Duodenal mucosa (tissue), 2 donors: ENCODE data around the gene NDUFV1.
A peak's percentile ranks its signal among the peaks of the same experiment; 100 is the strongest.

ENCODE experiments used
- H3K27ac ChIP-seq: one replicate; pipeline ENCODE4 v1.7.0; 2013; ENCODE audit warnings: low read depth, low read length
- H3K27me3 ChIP-seq, 2 donors: one replicate each; pipeline ENCODE4 v1.7.0; 2013; ENCODE audit warnings: low read length in 2 of 2, control low read depth in 1 of 2; ENCODE audit not compliant: insufficient read depth in 2 of 2, control insufficient read depth in 1 of 2
- H3K36me3 ChIP-seq, 2 donors: one replicate each; pipeline ENCODE4 v1.7.0; 2013; ENCODE audit warnings: low read length in 2 of 2, control low read depth in 1 of 2; ENCODE audit not compliant: insufficient read depth in 2 of 2, control insufficient read depth in 1 of 2
- H3K4me1 ChIP-seq, 2 donors: one replicate each; pipeline ENCODE4 v1.7.0; 2013; ENCODE audit warnings: low read length in 2 of 2, control low read depth in 1 of 2; ENCODE audit not compliant: insufficient read depth in 2 of 2, control insufficient read depth in 1 of 2
- H3K4me3 ChIP-seq, 2 donors: one replicate each; pipeline ENCODE4 v1.7.0; 2013; ENCODE audit warnings: low read length in 2 of 2, low read depth in 1 of 2
- H3K9ac ChIP-seq, 2 donors: one replicate each; pipeline ENCODE4 v1.7.0; 2013; ENCODE audit warnings: low read length in 2 of 2, low read depth in 1 of 2
- H3K9me3 ChIP-seq, 2 donors: one replicate each; pipeline ENCODE4 v1.7.0; 2013; ENCODE audit warnings: low read length in 2 of 2, control low read depth in 1 of 2; ENCODE audit not compliant: control insufficient read depth in 1 of 2

The NDUFV1 gene

DNA sequence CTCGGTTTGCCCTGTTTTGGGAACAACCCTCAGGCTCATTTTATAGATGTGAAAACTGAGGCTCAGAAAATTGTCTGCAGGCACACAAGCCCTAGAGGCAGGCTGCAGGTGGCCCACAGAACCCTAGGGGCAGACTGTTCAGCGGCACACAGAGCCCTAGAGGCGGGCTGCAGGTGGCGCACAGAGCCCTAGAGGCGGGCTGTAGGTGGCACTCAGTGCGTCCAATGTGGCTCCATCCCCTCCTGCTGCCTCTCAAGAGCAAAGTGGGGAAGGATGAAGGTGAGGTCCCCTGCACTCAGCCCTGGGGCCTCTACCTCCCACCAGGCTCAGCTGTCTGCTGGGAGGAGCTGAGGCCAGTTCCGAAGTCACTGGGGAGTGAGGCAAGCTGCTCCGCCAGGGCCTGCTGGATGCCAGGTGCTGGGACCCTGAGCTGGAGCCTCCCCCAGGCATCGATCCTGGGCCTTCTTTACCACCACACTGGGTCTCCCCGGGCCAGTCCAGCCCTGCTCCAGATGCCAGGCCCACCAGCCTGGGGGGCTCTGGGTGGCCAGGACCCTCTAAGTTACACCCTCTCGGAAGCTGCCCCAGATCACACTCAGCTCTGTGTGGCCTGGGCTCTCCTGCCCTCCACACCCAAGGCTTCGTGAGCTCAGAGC is 41.5 kb downstream of the NDUFV1 start:
- Histone ChIP-seq H3K4me1 (peaks cover 36 to 53% of the 10 kb centered on the region in 2 donors), H3K27ac (no peak overlapping the region), H3K36me3 (peaks cover 0 to 3% of the 10 kb centered on the region in 2 donors), H3K4me3 (peak overlapping the region in 1 of 2 donors; percentile 1), H3K9ac (no peak overlapping the region), H3K27me3 (no peaks in the 10 kb centered on the region), H3K9me3 (no peaks in the 10 kb centered on the region)

DNA sequence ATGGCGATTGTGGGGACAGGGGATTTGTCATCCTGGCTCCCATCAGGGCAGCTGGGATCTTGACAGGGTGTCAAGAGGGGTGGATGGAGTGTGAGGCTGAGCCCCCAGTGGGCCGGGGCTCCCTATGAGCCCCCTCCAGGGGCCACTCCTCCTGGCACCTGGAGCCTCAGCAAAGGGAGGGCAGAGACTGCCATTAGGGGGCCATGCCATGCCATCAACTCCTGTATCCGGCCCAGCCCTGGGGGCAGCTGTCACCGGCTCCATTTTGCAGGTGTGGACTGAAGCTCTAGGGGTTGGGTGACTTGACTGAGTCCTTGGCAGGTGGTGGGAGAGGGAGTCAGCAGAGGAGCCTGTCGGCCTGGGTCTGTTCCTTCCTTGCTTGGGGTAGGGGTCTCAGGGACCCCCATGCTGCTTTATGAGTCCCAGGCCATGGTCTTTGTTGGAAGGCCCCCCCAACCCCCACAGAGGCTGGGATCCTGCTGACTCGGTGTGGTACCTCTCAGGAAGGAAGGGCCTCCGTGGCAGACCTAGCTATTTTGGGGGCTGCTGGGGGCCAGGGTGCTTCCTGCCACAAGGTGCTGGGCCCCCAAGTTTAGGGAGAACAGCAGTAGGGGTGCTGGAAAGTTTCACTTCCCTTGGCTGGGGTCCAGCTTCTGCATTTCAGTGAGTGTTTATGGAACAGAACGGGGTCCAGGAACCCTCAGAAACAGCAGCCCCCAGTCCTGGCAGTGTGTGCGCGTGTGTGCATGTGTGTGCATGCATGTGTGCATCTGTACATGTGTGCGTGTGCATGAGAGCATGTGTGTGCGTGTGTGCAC is 42.3 kb downstream of the NDUFV1 start:
- Histone ChIP-seq H3K36me3 (peaks cover 0 to 3% of the 10 kb centered on the region in 2 donors), H3K27ac (no peak overlapping the region), H3K27me3 (no peaks in the 10 kb centered on the region), H3K9ac (no peak overlapping the region), H3K9me3 (no peaks in the 10 kb centered on the region), H3K4me1 (peaks cover 36 to 53% of the 10 kb centered on the region in 2 donors), H3K4me3 (peak overlapping the region; percentile 61 to 82)

- peak overlapping the region; percentile 61 to 82 for H3K4me3 ChIP-seq
- no peaks in the 10 kb centered on the region for H3K9me3 ChIP-seq
- peak overlapping the region; percentile 50 for H3K27ac ChIP-seq
- H3K27me3 ChIP-seq: no peaks in the 10 kb centered on the region
- peaks cover 36 to 53% of the 10 kb centered on the region in 2 donors for H3K4me1 ChIP-seq
- H3K9ac ChIP-seq: peak overlapping the region; percentile 54 to 66
- H3K36me3 ChIP-seq: peaks cover 0 to 3% of the 10 kb centered on the region in 2 donors
These were observed 43.1 kb downstream of the NDUFV1 start for GRCh38 chr11:67649634-67650510.

GRCh38 chr11:67651976-67652781 is 45.4 kb downstream of the NDUFV1 start:
- H3K27ac ChIP-seq: no peak overlapping the region

GRCh38 chr11:67652965-67653845 is 46.5 kb downstream of the NDUFV1 start:
- Histone ChIP-seq H3K9me3 (peaks cover 0 to 3% of the 10 kb centered on the region in 2 donors), H3K9ac (no peak overlapping the region), H3K36me3 (peaks cover 0 to 3% of the 10 kb centered on the region in 2 donors), H3K4me3 (no peak overlapping the region), H3K4me1 (peaks cover 16 to 27% of the 10 kb centered on the region in 2 donors), H3K27me3 (no peaks in the 10 kb centered on the region), H3K27ac (no peak overlapping the region)

More at GRCh38 chr11:67651976-67652781, 45.4 kb downstream of the NDUFV1 start:
- H3K9me3 ChIP-seq: peaks cover 0 to 3% of the 10 kb centered on the region in 2 donors
- H3K27me3 ChIP-seq: no peaks in the 10 kb centered on the region
- no peak overlapping the region for H3K4me3 ChIP-seq
- H3K9ac ChIP-seq: no peak overlapping the region
- peaks cover 23 to 37% of the 10 kb centered on the region in 2 donors for H3K4me1 ChIP-seq
- H3K36me3 ChIP-seq: peaks cover 0 to 3% of the 10 kb centered on the region in 2 donors

DNA sequence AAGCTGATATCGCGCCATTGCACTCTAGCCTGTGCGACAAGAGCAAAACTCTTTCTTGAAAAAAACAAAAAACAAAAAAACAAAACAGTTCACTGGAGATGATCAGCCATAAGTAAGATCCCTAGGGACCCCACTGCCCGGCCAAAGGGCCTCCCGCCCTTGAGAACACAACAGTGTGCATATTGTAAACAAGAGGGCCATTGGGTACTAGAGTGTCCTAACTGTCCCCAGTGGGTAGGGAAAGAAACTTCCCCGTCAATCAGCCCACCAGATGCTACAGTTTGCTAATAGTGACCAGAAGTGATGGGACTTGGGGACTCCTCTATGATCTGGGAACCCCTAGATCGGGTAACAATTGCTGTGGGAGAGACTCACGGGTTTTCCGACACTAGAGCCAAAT is 47.5 kb downstream of the NDUFV1 start:
- Histone ChIP-seq H3K36me3 (peaks cover 0 to 3% of the 10 kb centered on the region in 2 donors), H3K9ac (no peak overlapping the region), H3K27me3 (no peaks in the 10 kb centered on the region), H3K4me1 (peaks cover 11 to 23% of the 10 kb centered on the region in 2 donors), H3K27ac (no peak overlapping the region), H3K9me3 (peaks cover 0 to 3% of the 10 kb centered on the region in 2 donors), H3K4me3 (no peak overlapping the region)

GRCh38 chr11:67656278-67656922 is 49.7 kb downstream of the NDUFV1 start:
- no peaks in the 10 kb centered on the region for H3K27me3 ChIP-seq
- no peak overlapping the region for H3K27ac ChIP-seq
- no peaks in the 10 kb centered on the region for H3K36me3 ChIP-seq
- H3K9ac ChIP-seq: no peak overlapping the region
- peaks cover 0 to 3% of the 10 kb centered on the region in 2 donors for H3K9me3 ChIP-seq
- H3K4me3 ChIP-seq: no peak overlapping the region
- peaks cover 0 to 12% of the 10 kb centered on the region in 2 donors for H3K4me1 ChIP-seq

DNA sequence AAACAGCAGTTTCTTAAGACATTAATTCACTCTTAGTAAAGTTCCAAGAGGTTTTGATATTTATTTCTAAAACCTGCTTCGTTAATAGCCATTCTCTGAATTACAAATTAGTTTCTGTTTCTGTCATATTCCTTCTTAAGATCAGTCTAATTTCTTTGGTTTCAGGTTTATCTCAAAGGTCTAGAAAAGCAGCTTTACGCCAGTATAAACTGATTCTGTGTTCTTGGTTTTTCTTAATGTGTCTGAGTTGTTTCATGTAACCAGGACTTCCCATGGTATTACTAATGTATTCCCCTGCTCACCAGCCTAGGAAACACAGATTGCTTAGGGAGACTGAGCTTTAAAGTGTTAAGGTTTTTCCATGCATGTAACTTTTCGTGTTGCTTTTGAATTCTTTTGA is 50.6 kb downstream of the NDUFV1 start:
- no peak overlapping the region for H3K27ac ChIP-seq
- no peak overlapping the region for H3K9ac ChIP-seq

More for the DNA sequence above, 50.6 kb downstream of the NDUFV1 start:
- H3K4me3 ChIP-seq: no peak overlapping the region
- no peaks in the 10 kb centered on the region for H3K36me3 ChIP-seq
- H3K27me3 ChIP-seq: no peaks in the 10 kb centered on the region
- H3K4me1 ChIP-seq: peaks cover 0 to 11% of the 10 kb centered on the region in 2 donors
- H3K9me3 ChIP-seq: peaks cover 0 to 3% of the 10 kb centered on the region in 2 donors
